Natural killer cell (primary cell): ENCODE results near the gene NCAPG2. TPM values are rescaled to one million over a fixed set of nuclear protein-coding genes. Genes with fewer than 3 reads are reported as not detected.
A peak's percentile ranks its signal among the peaks of the same experiment; 100 is the strongest.

Experiments used
- ATAC-seq, 3 donors: fragments of 150-1000 bp in 2 of 3; fragments of 200-7000 bp in 1 of 3; cut with Tn5 transposase; 1 replicate in 1 of 3; 2 replicates in 2 of 3; pipeline ENCODE4 v1.10.0; 2021; ENCODE audit warnings: mild to moderate bottlenecking in 2 of 3, moderate library complexity in 2 of 3
- DNase-seq, 2 donors: peaks; one replicate each; pipeline versions ENCODE4 v3.0.0 to v3.0.0-alpha.2; 2013 to 2021; ENCODE audit warnings: mixed read lengths in 1 of 2
- H3K27ac ChIP-seq: one replicate; pipeline ENCODE4 v1.5.1; 2013; ENCODE audit warnings: mild to moderate bottlenecking, low read length
- H3K27me3 ChIP-seq: one replicate; pipeline ENCODE4 v1.6.1; 2013; ENCODE audit warnings: low read length; ENCODE audit not compliant: control insufficient read depth, insufficient read depth
- H3K36me3 ChIP-seq: one replicate; pipeline ENCODE4 v1.6.1; 2013; ENCODE audit warnings: low read length; ENCODE audit not compliant: control insufficient read depth, insufficient read depth
- H3K4me1 ChIP-seq: one replicate; pipeline ENCODE4 v1.6.1; 2013; ENCODE audit warnings: low read length; ENCODE audit not compliant: control insufficient read depth, insufficient read depth
- H3K4me3 ChIP-seq: one replicate; pipeline ENCODE4 v1.5.1; 2013; ENCODE audit warnings: low read length
- H3K9me3 ChIP-seq: one replicate; pipeline ENCODE4 v1.6.1; 2013; ENCODE audit warnings: low read length; ENCODE audit not compliant: control insufficient read depth, insufficient read depth
- H3K27ac Mint-ChIP-seq, 2 donors: one replicate each; pipeline ENCODE4 v1.8.0; 2022; ENCODE audit warnings: mild to moderate bottlenecking in 2 of 2, mixed read lengths in 2 of 2, moderate library complexity in 1 of 2
- H3K27me3 Mint-ChIP-seq, 2 donors: one replicate each; pipeline ENCODE4 v1.8.0; 2022; ENCODE audit warnings: low read depth in 2 of 2, mixed read lengths in 2 of 2
- H3K36me3 Mint-ChIP-seq: one replicate; pipeline ENCODE4 v1.8.0; 2022; ENCODE audit warnings: mixed read lengths
- H3K4me1 Mint-ChIP-seq, 2 donors: one replicate each; pipeline ENCODE4 v1.8.0; 2022; ENCODE audit warnings: mixed read lengths in 2 of 2
- H3K4me3 Mint-ChIP-seq: one replicate; pipeline ENCODE4 v1.8.0; 2022; ENCODE audit warnings: mild to moderate bottlenecking, moderate library complexity, mixed read lengths
- H3K9me3 Mint-ChIP-seq, 2 donors: one replicate each; pipeline ENCODE4 v1.8.0; 2022; ENCODE audit warnings: mixed read lengths in 2 of 2
- WGBS: methylation state at CpG from one replicate; pipeline ENCODE4 v1.1.7; 2013; ENCODE audit warnings: missing lambda C conversion rate; ENCODE audit not compliant: insufficient coverage; 5-methylcytosine and 5-hydroxymethylcytosine counted together
- intact Hi-C: fragments of 100-400 bp; cut with micrococcal nuclease; formaldehyde crosslinking; loops from one replicate; pipeline ENCODE4 v1.14.2; 2022
- total RNA-seq, 4 donors: library from RNA; stranded (reverse); fragments of 120-200 nt in 1 of 4; gene quantifications; one replicate each; pipeline versions ENCODE4 v1.2.3 to v1.2.4, GENCODE V29; 2013 to 2022
- TF ChIP-seq, protein P1 (sequence below): fragments of 200-600 bp; IDR thresholded peaks from one replicate; pipeline ENCODE4 v1.8.0; 2022; ENCODE audit warnings: antibody characterized with exemption

Gene NCAPG2
- total RNA-seq, 3 donors from 2014 or later (not counting 1 experiment from before 2014, with no cell fraction given) = 8.8 to 14.8 (median 14.1) TPM

DNA sequence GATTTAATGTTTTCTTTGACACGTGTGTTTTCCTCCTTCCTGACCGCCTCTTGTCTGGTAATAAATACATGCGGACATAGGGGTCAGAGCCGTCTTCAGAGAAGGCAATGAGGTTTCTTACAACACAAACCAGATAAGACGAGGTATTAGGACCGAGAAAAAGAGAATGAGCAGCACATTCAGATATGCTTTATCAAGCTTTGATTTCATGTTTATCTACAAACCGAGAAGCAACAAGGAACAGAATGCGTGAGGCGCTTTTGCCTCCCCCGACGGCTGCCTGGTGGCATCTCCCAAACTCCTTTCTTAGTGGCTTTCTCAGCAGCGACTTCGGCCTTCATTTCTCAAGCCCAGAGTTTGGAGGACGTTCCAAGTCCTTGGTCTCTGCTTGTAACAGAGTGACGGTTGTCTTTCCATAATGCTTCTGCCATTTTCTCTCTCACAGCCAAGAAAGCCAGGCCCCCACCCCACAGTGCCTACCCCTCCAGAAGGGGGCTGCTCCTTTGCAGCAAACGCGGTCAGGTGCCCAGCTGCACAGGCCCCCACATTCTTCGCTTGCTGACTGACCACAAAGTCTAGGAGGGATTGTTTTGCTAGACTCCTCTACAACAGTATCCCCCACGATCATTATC is 32.6 kb upstream of the NCAPG2 start:
- Histone ChIP-seq H3K4me3 (no peak overlapping the region), H3K36me3 (peaks cover 86% of the 10 kb centered on the region), H3K27ac (no peak overlapping the region), H3K9me3 (no peaks in the 10 kb centered on the region), H3K27me3 (no peaks in the 10 kb centered on the region), H3K4me1 (peaks cover 20% of the 10 kb centered on the region)
- no peaks in the 10 kb centered on the region for H3K27me3 Mint-ChIP-seq
- H3K4me1 Mint-ChIP-seq = peaks cover 20 to 28% of the 10 kb centered on the region in 2 donors
- DNase-seq (no peak), ATAC-seq (no peak)
- peaks cover 20% of the 10 kb centered on the region for H3K36me3 Mint-ChIP-seq
- no peaks in the 10 kb centered on the region for H3K9me3 Mint-ChIP-seq
- 96% methylated on average over 18 of the region's 19 CpGs for WGBS
- H3K4me3 Mint-ChIP-seq = no peak overlapping the region
- TF ChIP-seq, protein P1, sequence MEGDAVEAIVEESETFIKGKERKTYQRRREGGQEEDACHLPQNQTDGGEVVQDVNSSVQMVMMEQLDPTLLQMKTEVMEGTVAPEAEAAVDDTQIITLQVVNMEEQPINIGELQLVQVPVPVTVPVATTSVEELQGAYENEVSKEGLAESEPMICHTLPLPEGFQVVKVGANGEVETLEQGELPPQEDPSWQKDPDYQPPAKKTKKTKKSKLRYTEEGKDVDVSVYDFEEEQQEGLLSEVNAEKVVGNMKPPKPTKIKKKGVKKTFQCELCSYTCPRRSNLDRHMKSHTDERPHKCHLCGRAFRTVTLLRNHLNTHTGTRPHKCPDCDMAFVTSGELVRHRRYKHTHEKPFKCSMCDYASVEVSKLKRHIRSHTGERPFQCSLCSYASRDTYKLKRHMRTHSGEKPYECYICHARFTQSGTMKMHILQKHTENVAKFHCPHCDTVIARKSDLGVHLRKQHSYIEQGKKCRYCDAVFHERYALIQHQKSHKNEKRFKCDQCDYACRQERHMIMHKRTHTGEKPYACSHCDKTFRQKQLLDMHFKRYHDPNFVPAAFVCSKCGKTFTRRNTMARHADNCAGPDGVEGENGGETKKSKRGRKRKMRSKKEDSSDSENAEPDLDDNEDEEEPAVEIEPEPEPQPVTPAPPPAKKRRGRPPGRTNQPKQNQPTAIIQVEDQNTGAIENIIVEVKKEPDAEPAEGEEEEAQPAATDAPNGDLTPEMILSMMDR = no peak
- H3K27ac Mint-ChIP-seq = peak overlapping the region in 1 of 2 donors; percentile 23
- intact Hi-C loops = no loop called here

DNA sequence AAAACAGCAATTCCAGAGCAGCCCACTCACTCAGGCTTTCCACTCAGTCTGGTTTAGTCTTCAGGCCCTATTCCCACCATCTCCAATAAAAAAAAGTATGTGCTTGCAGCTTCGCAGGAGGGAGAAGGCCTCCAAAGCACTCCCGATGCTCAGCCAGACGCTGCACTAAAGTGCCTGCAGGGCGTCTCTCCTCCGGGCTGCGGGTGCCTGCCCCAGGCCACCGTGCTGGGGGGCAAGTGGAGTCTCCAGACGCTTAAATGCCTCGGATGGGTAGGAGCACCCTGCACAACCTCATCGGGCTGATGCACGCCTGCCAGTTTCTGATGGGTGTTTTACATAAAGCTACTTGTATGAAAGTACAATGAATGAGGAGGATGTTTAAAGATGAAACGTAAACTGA is 31.3 kb upstream of the NCAPG2 start:
- H3K4me1 Mint-ChIP-seq = peaks cover 25 to 32% of the 10 kb centered on the region in 2 donors
- TF ChIP-seq, protein P1 = no peak
- Histone ChIP-seq H3K4me1 (peaks cover 24% of the 10 kb centered on the region), H3K36me3 (peaks cover 76% of the 10 kb centered on the region), H3K27me3 (no peaks in the 10 kb centered on the region), H3K9me3 (no peaks in the 10 kb centered on the region), H3K4me3 (no peak overlapping the region), H3K27ac (no peak overlapping the region)
- WGBS = 98% methylated on average over 11 of the region's 12 CpGs
- no peaks in the 10 kb centered on the region for H3K9me3 Mint-ChIP-seq
- H3K4me3 Mint-ChIP-seq = no peak overlapping the region
- no peaks in the 10 kb centered on the region for H3K27me3 Mint-ChIP-seq
- no peak for ATAC-seq
- intact Hi-C loops = no loop called here
- peaks cover 18% of the 10 kb centered on the region for H3K36me3 Mint-ChIP-seq
- H3K27ac Mint-ChIP-seq = peak overlapping the region; percentile 7 to 57
- no peak for DNase-seq

DNA sequence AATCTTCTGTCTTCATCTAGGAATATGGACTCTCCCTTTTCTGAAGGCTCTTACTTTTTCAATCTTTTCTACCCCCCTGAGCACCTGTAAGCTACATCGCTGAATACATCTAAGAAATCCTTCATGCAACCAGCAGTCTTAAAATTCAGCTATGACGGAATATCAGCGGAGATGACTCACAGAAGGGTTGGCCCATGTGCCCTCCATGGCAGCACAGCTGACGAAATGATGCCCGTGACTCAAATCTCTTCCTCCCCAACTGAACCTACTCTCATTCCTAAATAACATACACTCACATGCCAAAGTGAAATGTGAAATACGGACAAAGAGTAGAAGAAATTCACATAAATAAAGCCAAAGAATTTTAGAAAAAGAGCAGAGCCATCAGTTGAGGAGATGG is 30.3 kb upstream of the NCAPG2 start:
- WGBS = 89% methylated on average over 5 of the region's 6 CpGs
- Histone ChIP-seq H3K9me3 (no peaks in the 10 kb centered on the region), H3K4me1 (peaks cover 16% of the 10 kb centered on the region), H3K27ac (no peak overlapping the region), H3K27me3 (no peaks in the 10 kb centered on the region), H3K4me3 (no peak overlapping the region), H3K36me3 (peaks cover 74% of the 10 kb centered on the region)
- Mint-ChIP-seq H3K4me1 (peaks cover 21 to 28% of the 10 kb centered on the region in 2 donors), H3K4me3 (no peak overlapping the region), H3K9me3 (no peaks in the 10 kb centered on the region), H3K36me3 (peaks cover 9% of the 10 kb centered on the region), H3K27me3 (no peaks in the 10 kb centered on the region), H3K27ac (peak overlapping the region; percentile 7 to 51)
- no peak for ATAC-seq
- intact Hi-C loops = no loop called here
- TF ChIP-seq, protein P1 = no peak
- no peak for DNase-seq
